H1 (cell line): ENCODE data around the gene CDKN3. TPM values are rescaled to one million over a fixed set of nuclear protein-coding genes. Genes with fewer than 3 reads are reported as not detected.

Source experiments
- CTCF ChIA-PET: fragments of 300-600 bp; sonication (Branson Sonifier 250); formaldehyde crosslinking; loops from one replicate; lab custom pipeline; 2021; ENCODE audit not compliant: partially characterized antibody; lab: Charles Lee
- POLR2A ChIA-PET: fragments of 300-600 bp; sonication (Branson Sonifier 250); formaldehyde crosslinking; loops from one replicate; lab custom pipeline; 2021; ENCODE audit warnings: inconsistent platforms; ENCODE audit not compliant: partially characterized antibody; lab: Charles Lee
- DNase-seq, 2 experiments: peaks; one replicate each; pipeline versions ENCODE4 v3.0.0 to v3.0.0-alpha.2; 2010 to 2022; ENCODE audit warnings: low spot score in 2 of 2, low read depth in 1 of 2, mixed read lengths in 1 of 2
- FAIRE-seq: peaks from 2 replicates; lab custom pipeline; 2011; peaks lifted over from hg19 to GRCh38; lab: Jason Lieb, UNC
- H2AFZ ChIP-seq: 2 replicates; pipeline ENCODE4 v1.8.1; 2012; ENCODE audit warnings: low read length, inconsistent platforms
- H2AK5ac ChIP-seq: 2 replicates; pipeline ENCODE4 v1.6.1; 2013; ENCODE audit warnings: low read depth, low read length
- H2BK120ac ChIP-seq: replicated peaks from 2 replicates; pipeline ENCODE3; 2013; ENCODE audit warnings: low read depth, low read length, inconsistent platforms
- H2BK12ac ChIP-seq: 2 replicates; pipeline ENCODE4 v1.6.1; 2013; ENCODE audit warnings: low read depth, low read length
- H2BK15ac ChIP-seq: 2 replicates; pipeline ENCODE4 v1.6.1; 2013; ENCODE audit warnings: low read length
- H2BK20ac ChIP-seq: 2 replicates; pipeline ENCODE4 v1.6.1; 2013; ENCODE audit warnings: low read length
- H2BK5ac ChIP-seq: 2 replicates; pipeline ENCODE4 v1.6.1; 2013; ENCODE audit warnings: low read depth, low read length
- H3K14ac ChIP-seq: 2 replicates; pipeline ENCODE4 v1.6.1; 2013; ENCODE audit warnings: inconsistent platforms; ENCODE audit not compliant: insufficient read length
- H3K18ac ChIP-seq: 2 replicates; pipeline ENCODE4 v1.6.1; 2013; ENCODE audit warnings: low read length; ENCODE audit errors: extremely low read depth
- H3K23ac ChIP-seq: 2 replicates; pipeline ENCODE4 v1.6.1; 2013; ENCODE audit warnings: inconsistent platforms; ENCODE audit not compliant: insufficient read length
- H3K23me2 ChIP-seq: 2 replicates; pipeline ENCODE4 v1.6.1; 2013; ENCODE audit warnings: low read depth, low read length
- H3K27ac ChIP-seq: 2 replicates; pipeline ENCODE4 v1.6.1; 2011; ENCODE audit warnings: low read depth, low read length, inconsistent platforms
- H3K27me3 ChIP-seq, 4 experiments: replicated peaks in 1 of 4; 1 replicate in 1 of 4; 2 replicates in 3 of 4; pipeline versions ENCODE4 v1.6.1 to v1.8.1; 2011 to 2013; ENCODE audit warnings: low read length in 3 of 4, mild to moderate bottlenecking in 3 of 4, inconsistent platforms in 2 of 4, mixed read lengths in 2 of 4, moderate library complexity in 1 of 4; ENCODE audit not compliant: control insufficient read depth in 3 of 4, insufficient read depth in 3 of 4; ENCODE audit errors: extremely low read depth in 1 of 4
- H3K36me3 ChIP-seq, 4 experiments: 2 replicates each; pipeline versions ENCODE4 v1.6.1 to v1.8.1; 2011 to 2013; ENCODE audit warnings: mild to moderate bottlenecking in 4 of 4, low read length in 3 of 4, moderate library complexity in 2 of 4, control low read depth in 1 of 4, inconsistent platforms in 1 of 4; ENCODE audit not compliant: insufficient read depth in 4 of 4, control insufficient read depth in 2 of 4
- H3K4ac ChIP-seq: replicated peaks from 2 replicates; pipeline ENCODE3; 2013; ENCODE audit warnings: low read length, low read depth, mixed read lengths, inconsistent platforms; ENCODE audit not compliant: insufficient read length
- H3K4me1 ChIP-seq, 4 experiments: replicated peaks in 1 of 4; 1 replicate in 1 of 4; 2 replicates in 3 of 4; pipeline versions ENCODE4 v1.6.1 to v1.8.1; 2011 to 2013; ENCODE audit warnings: low read length in 3 of 4, inconsistent platforms in 2 of 4, mixed read lengths in 1 of 4; ENCODE audit not compliant: insufficient read depth in 4 of 4, control insufficient read depth in 3 of 4
- H3K4me2 ChIP-seq, 2 experiments: 2 replicates each; pipeline versions ENCODE4 v1.6.1 to v1.8.1; 2011 to 2013; ENCODE audit warnings: low read depth in 2 of 2, low read length in 2 of 2, control low read depth in 1 of 2, inconsistent platforms in 1 of 2, mild to moderate bottlenecking in 1 of 2; ENCODE audit not compliant: insufficient read depth in 1 of 2
- H3K4me3 ChIP-seq, 4 experiments: fragments of 200-600, 300-600 bp in 1 of 4; sonication (generic), shearing (Covaris generic), sonication (Bioruptor Twin) in 1 of 4; 2 replicates each; pipeline versions ENCODE4 v1.5.1 to v1.8.1; 2011 to 2016; ENCODE audit warnings: low read length in 4 of 4, low read depth in 3 of 4, control low read depth in 2 of 4, inconsistent platforms in 2 of 4, mild to moderate bottlenecking in 2 of 4, mixed read lengths in 1 of 4, moderate library complexity in 1 of 4; ENCODE audit not compliant: insufficient read depth in 2 of 4; ENCODE audit errors: extremely low read depth in 1 of 4
- H3K56ac ChIP-seq: replicated peaks from 2 replicates; pipeline ENCODE3; 2013; ENCODE audit warnings: low read depth, mild to moderate bottlenecking, mixed read lengths, low read length, inconsistent platforms; ENCODE audit not compliant: insufficient read length
- H3K79me1 ChIP-seq: 2 replicates; pipeline ENCODE4 v1.6.1; 2013; ENCODE audit warnings: low read depth, low read length, control low read depth
- H3K79me2 ChIP-seq, 2 experiments: 2 replicates each; pipeline versions ENCODE4 v1.6.1 to v1.8.1; 2012 to 2013; ENCODE audit warnings: low read length in 2 of 2, mild to moderate bottlenecking in 2 of 2, inconsistent platforms in 1 of 2; ENCODE audit not compliant: insufficient read depth in 2 of 2, control insufficient read depth in 1 of 2
- H3K9ac ChIP-seq, 4 experiments: replicated peaks in 1 of 4; 1 replicate in 1 of 4; 2 replicates in 3 of 4; pipeline versions ENCODE4 v1.6.1 to v1.8.1; 2011 to 2013; ENCODE audit warnings: low read depth in 3 of 4, low read length in 3 of 4, control low read depth in 2 of 4, mild to moderate bottlenecking in 2 of 4, moderate library complexity in 2 of 4, inconsistent platforms in 1 of 4; ENCODE audit errors: extremely low read depth in 1 of 4
- H3K9me3 ChIP-seq, 2 experiments: 2 replicates each; pipeline versions ENCODE4 v1.6.1 to v1.8.1; 2012 to 2013; ENCODE audit warnings: mild to moderate bottlenecking in 2 of 2, moderate library complexity in 2 of 2, control low read depth in 1 of 2, inconsistent platforms in 1 of 2, low read depth in 1 of 2, low read length in 1 of 2, mixed read lengths in 1 of 2; ENCODE audit not compliant: insufficient read depth in 2 of 2
- H4K20me1 ChIP-seq, 2 experiments: replicated peaks in 1 of 2; 2 replicates each; pipeline versions ENCODE3 to v1.8.1; 2011 to 2013; ENCODE audit warnings: inconsistent platforms in 2 of 2, low read length in 2 of 2, mild to moderate bottlenecking in 1 of 2; ENCODE audit not compliant: insufficient read depth in 2 of 2, control insufficient read depth in 1 of 2
- H4K5ac ChIP-seq: 2 replicates; pipeline ENCODE4 v1.6.1; 2013; ENCODE audit warnings: low read length, low read depth, mixed read lengths, inconsistent platforms; ENCODE audit not compliant: insufficient read length
- H4K8ac ChIP-seq: 2 replicates; pipeline ENCODE4 v1.8.0; 2013; ENCODE audit warnings: mild to moderate bottlenecking, moderate library complexity, low read length, inconsistent platforms; ENCODE audit not compliant: insufficient read depth; ENCODE audit errors: extremely low read depth
- H4K91ac ChIP-seq: replicated peaks from 2 replicates; pipeline ENCODE3; 2013; ENCODE audit warnings: low read length, mixed read lengths, inconsistent platforms; ENCODE audit not compliant: insufficient read length
- JUN ChIP-seq: IDR thresholded peaks from 2 replicates; pipeline ENCODE4 v1.6.1; 2011; ENCODE audit warnings: low read depth, mild to moderate bottlenecking, improper control_type of control experiment, low read length
- POLR2A ChIP-seq, 2 experiments: IDR thresholded peaks; 1 replicate in 1 of 2; 2 replicates in 1 of 2; pipeline ENCODE4 v1.6.1; 2011; ENCODE audit warnings: low read depth in 2 of 2, low read length in 2 of 2, mild to moderate bottlenecking in 2 of 2; ENCODE audit errors: control extremely low read depth in 1 of 2
- POLR2AphosphoS5 ChIP-seq: IDR thresholded peaks from 2 replicates; pipeline ENCODE4 v1.6.1; 2011; ENCODE audit warnings: low read depth, low read length
- TAF7 ChIP-seq: optimal IDR thresholded peaks from 2 replicates; pipeline ENCODE3; 2011; ENCODE audit warnings: low read depth, mild to moderate bottlenecking, inconsistent platforms, low read length, moderate library complexity, borderline replicate concordance
- YY1 ChIP-seq: IDR thresholded peaks from 2 replicates; pipeline ENCODE4 v1.6.1; 2011; ENCODE audit warnings: low read depth, mild to moderate bottlenecking, low read length
- WGBS, 2 experiments: shearing (Covaris generic) in 1 of 2; methylation state at CpG; one replicate each; pipeline versions ENCODE4 v1.1.6 to v1.1.7; 2013 to 2015; ENCODE audit warnings: low lambda C conversion rate in 2 of 2, mixed read lengths in 2 of 2, inconsistent platforms in 1 of 2, low coverage in 1 of 2, missing lambda C conversion rate in 1 of 2; ENCODE audit not compliant: insufficient replicate concordance in 2 of 2, insufficient coverage in 1 of 2, insufficient read length in 1 of 2; ENCODE audit errors: extremely low coverage in 1 of 2, missing lambda C conversion rate in 1 of 2; 5-methylcytosine and 5-hydroxymethylcytosine counted together
- polyA plus RNA-seq, 7 experiments: library from polyadenylated mRNA; depleted of rRNA in 3 of 7; stranded (reverse) in 5 of 7; unstranded in 2 of 7; fragments of >200 nt in 5 of 7; fragments of 200-250 nt in 2 of 7; gene quantifications; 1 replicate in 5 of 7; 2 replicates in 1 of 7; 4 replicates in 1 of 7; pipeline versions ENCODE4 v1.2.1 to v1.2.3, GENCODE V29; 2011 to 2013; ENCODE audit warnings: missing spikeins in 2 of 7, mixed read lengths in 2 of 7
- total RNA-seq: library from RNA; stranded (reverse); fragmentation: NEBNext Ultra II Directional; extraction: Animal tissue kit (Norgen Biotek cat#: 25700); gene quantifications from 2 replicates; pipeline ENCODE4 v1.2.1, GENCODE V29; 2021
- TF ChIP-seq, protein P1 (sequence below): IDR thresholded peaks from 2 replicates; pipeline ENCODE4 v1.6.1; 2012; ENCODE audit warnings: low read length, inconsistent platforms

The CDKN3 gene
- total and polyA plus RNA-seq, 2 of the 8 experiments (the other 6 are each of a cell fraction or from before 2014, with no cell fraction given), result 43.5 to 48.3 TPM

DNA sequence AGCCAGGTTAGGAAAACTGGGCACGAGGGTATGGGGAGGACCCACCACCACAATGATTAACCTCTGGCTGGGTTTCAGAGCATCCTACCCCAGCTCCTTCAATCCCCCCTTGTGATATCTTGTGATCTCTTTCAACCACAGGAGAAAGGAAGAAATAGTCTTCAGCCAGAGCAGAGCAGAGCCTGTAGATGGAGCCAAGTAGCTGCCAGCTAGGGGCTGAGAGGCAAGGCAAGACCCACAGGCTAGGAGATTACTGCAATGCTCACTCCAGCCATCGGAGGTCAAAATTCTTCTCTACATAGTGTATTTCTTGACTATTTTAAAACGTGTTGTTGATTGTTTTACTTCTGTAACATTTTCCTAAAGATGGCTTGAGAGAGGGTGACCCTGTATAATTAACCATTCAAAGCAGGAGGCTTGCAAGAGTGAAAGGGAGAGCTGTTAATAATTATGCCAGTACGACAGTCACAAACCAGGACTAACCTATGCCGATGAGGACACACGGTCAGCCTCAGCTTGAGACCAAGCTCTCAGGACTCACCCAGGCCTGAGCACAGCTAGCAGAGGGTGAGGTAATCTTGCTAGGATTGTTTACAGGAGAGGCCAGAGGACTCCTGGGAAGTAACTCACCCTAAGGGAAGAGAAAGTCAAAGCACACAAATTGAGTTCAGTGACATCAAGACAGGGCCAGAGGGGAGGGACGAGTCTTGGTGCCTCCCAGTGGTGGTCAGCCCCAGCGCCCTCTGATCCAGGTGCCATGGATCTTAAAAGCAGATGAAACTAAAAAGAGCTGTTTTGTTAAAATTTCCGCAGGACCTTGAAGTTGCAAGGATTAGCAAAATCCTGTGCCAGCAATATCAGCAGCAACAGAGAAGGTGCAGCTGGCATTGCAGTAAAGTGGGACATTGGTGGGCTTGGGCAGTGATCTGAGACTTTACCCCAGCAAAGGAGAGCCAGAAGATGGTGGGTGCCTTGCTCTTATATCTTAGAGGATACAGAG is 29.8 kb upstream of the CDKN3 start:
- Histone ChIP-seq H3K27ac (no peak overlapping the region), H3K36me3 (no peaks in the 10 kb centered on the region), H3K4ac (no peak overlapping the region), H3K4me2 (no peak overlapping the region), H2AFZ (peak overlapping the region; percentile 84), H3K27me3 (no peaks in the 10 kb centered on the region; a peak in 2 of 7 replicates), H3K79me1 (no peaks in the 10 kb centered on the region), H2BK15ac (peak overlapping the region; percentile 21; the same call in 1 of the 2 replicates), H2BK12ac (peak overlapping the region; percentile 95), H3K56ac (no peak overlapping the region), H2AK5ac (no peak overlapping the region), H2BK120ac (no peak overlapping the region), H4K91ac (no peak overlapping the region), H4K8ac (no peak overlapping the region), H3K9ac (no peak overlapping the region), H2BK20ac (peak overlapping the region; percentile 75; the same call in 1 of the 2 replicates), H3K23me2 (no peaks in the 10 kb centered on the region; the same call in 1 of the 2 replicates), H3K9me3 (no peaks in the 10 kb centered on the region), H3K18ac (peak overlapping the region; percentile 11; the same call in 1 of the 2 replicates), H3K14ac (no peak overlapping the region), H3K23ac (no peak overlapping the region), H3K79me2 (no peaks in the 10 kb centered on the region), H3K4me3 (no peak overlapping the region), H2BK5ac (peak overlapping the region; percentile 76; the same call in 1 of the 2 replicates), H3K4me1 (peaks cover 16 to 25% (median 21%) of the 10 kb centered on the region in 4 experiments; a peak in 6 of 7 replicates), H4K20me1 (no peaks in the 10 kb centered on the region), H4K5ac (no peak overlapping the region)
- ChIA-PET CTCF (interaction anchor here (0.5 to 3.7 kb wide), 33 partner anchors 9 to 400 kb away, joined by 3 to 26 read pairs (median 5); partner anchors contain the start of gene CDKN3), POLR2A (interaction anchor here (0.6 to 3.2 kb wide), 9 partner anchors 10 to 77 kb away, joined by 3 to 25 read pairs (median 5); no protein-coding TSS in a partner anchor)
- DNase-seq (peak in 1 of 2 experiments; percentile 51), FAIRE-seq (peak; percentile 81)
- WGBS, 2 experiments, result 65% methylated on average over 9 of the region's 9 CpGs; no CpG with 5 or more reads in 1 of the 2 experiments
- TF ChIP-seq POLR2AphosphoS5 (peak; percentile 13; the same call in 1 of the 2 replicates), TAF7 (peak; percentile 80), POLR2A (IDR thresholded peaks at IDR 0.05; ENCODE audit: control extremely low read depth in 1 of 2, low read depth in 2 of 2, low read length in 2 of 2) (peak in 1 of 2 experiments; percentile 63; a peak in 2 of 3 replicates), YY1 (0 out of 2 replicates have a peak, but pooled peaks have one; percentile 25), JUN (no peak)
- TF ChIP-seq, protein P1, sequence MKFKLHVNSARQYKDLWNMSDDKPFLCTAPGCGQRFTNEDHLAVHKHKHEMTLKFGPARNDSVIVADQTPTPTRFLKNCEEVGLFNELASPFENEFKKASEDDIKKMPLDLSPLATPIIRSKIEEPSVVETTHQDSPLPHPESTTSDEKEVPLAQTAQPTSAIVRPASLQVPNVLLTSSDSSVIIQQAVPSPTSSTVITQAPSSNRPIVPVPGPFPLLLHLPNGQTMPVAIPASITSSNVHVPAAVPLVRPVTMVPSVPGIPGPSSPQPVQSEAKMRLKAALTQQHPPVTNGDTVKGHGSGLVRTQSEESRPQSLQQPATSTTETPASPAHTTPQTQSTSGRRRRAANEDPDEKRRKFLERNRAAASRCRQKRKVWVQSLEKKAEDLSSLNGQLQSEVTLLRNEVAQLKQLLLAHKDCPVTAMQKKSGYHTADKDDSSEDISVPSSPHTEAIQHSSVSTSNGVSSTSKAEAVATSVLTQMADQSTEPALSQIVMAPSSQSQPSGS, result peak; percentile 58; the same call in 1 of the 2 replicates
